NCI-H187 treated with DMSO at 0.1 percent for 48 hours (cell line): Measurements from ENCODE around the gene EAF1.
"Not testable (repeated sequence)": the region's sequence is repeated elsewhere in the genome, so short reads cannot be mapped to it uniquely, and the experiment has no call there.

Source experiments
- DNase-seq: peaks from one replicate; lab custom pipeline; 2025; lab: John Stamatoyannopoulos, UW

EAF1 gene

DNA sequence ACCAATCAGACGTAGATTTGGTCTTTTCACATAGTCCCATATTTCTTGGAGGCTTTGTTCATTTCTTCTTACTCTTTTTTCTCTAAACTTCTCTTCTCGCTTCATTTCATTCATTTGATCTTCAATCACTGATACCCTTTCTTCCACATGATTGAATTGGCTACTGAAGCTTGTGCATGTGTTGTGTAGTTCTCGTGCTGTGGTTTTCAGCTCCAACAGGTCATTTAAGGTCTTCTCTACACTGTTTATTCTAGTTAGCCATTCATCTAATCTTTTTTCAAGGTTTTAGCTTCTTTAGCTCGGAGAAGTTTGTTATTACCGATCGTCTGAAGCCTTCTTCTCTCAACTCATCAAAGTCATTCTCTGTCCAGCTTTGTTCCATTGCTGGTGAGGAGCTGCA is 57.2 kb downstream of the EAF1 start:
- DNase-seq: not testable (repeated sequence)

- DNase-seq: no peak
These were observed 58.6 kb downstream of the EAF1 start for GRCh38 chr3:15486020-15486419.

DNA sequence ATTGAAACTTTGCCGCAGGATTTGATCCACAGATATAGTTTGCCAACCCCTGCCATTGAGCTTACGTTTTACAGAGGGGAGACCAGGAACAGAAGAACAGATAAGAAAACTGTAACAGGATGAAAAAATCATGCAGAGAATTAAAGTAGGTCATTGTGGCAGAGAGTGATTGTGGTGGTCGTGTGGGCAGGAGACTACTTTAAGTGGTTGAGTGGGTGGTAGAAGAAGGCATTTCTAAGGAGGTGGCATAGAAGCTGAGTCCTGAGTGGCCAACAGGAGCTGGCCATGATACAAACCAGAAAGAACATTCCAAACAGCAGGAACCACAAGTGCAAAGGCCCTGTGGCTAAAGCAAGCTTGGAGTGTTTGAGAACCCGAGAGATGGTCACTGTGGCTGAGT is 59.6 kb downstream of the EAF1 start:
- DNase-seq: no peak

GRCh38 chr3:15488002-15488401 is 60.6 kb downstream of the EAF1 start:
- DNase-seq: no peak

DNA sequence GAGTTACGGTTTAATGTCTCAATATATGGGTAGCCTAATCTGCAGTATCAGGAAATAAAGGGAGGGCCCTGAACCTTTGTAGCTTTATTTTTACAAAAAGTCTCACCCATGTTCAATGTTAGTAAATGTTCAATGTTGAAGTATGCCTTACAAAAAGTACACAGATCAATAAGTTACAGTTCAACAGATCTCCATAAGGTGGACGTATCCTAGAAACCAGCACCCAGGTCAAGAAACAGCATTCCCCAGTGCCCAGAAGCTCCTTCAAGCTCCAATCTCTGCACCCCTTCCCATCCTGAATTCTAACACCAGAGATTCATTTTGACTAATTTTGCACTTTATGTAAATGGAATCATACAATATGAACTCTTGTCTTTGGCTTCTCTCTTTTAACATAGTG is 62.8 kb downstream of the EAF1 start:
- no peak for DNase-seq

GRCh38 chr3:15491143-15491542 is 63.7 kb downstream of the EAF1 start:
- no peak for DNase-seq
